ELF-1 (cell line): ENCODE results near the gene SNX9.

Experiments used
- DNase-seq: peaks from one replicate; pipeline ENCODE4 v3.0.0-alpha.2; 2016; ENCODE audit warnings: low read depth, low spot score

The SNX9 gene

GRCh38 chr6:157994125-157994795 is 171.2 kb downstream of the SNX9 start:
- DNase-seq = peak; percentile 50
